Uterus (tissue), 4 donors: ENCODE results near the gene SHROOM3. TPM values are rescaled to one million over a fixed set of nuclear protein-coding genes. Genes with fewer than 3 reads are reported as not detected.

Experiments
- DNase-seq, 2 donors: peaks; one replicate each; pipeline ENCODE4 v3.0.0-alpha.2; 2019 to 2020
- H3K27ac ChIP-seq, 2 donors: fragments of 200-600 bp; sonication (generic); 1 replicate in 1 of 2; 2 replicates in 1 of 2; pipeline ENCODE4 v1.5.1; 2016 to 2018
- H3K27me3 ChIP-seq, 2 donors: fragments of 200-600 bp; sonication (generic); one replicate each; pipeline ENCODE4 v1.5.1; 2018 to 2019; ENCODE audit warnings: control low read depth in 1 of 2
- H3K36me3 ChIP-seq, 2 donors: fragments of 200-600 bp; sonication (generic); one replicate each; pipeline ENCODE4 v1.5.1; 2019; ENCODE audit warnings: control low read depth in 1 of 2
- H3K4me1 ChIP-seq, 2 donors: fragments of 200-600 bp; sonication (generic); one replicate each; pipeline ENCODE4 v1.5.1; 2018 to 2019; ENCODE audit warnings: control low read depth in 1 of 2
- H3K4me3 ChIP-seq, 2 donors: fragments of 200-600 bp; sonication (generic); 1 replicate in 1 of 2; 2 replicates in 1 of 2; pipeline ENCODE4 v1.5.1; 2018 to 2019; ENCODE audit warnings: mild to moderate bottlenecking in 1 of 2
- H3K9me3 ChIP-seq, 2 donors: fragments of 200-600 bp; sonication (generic); one replicate each; pipeline ENCODE4 v1.5.1; 2019; ENCODE audit warnings: control low read depth in 1 of 2
- POLR2A ChIP-seq, 2 donors: fragments of 450-650 bp; IDR thresholded peaks; one replicate each; pipeline ENCODE4 v1.6.1; 2016; ENCODE audit warnings: antibody characterized with exemption in 2 of 2, mild to moderate bottlenecking in 1 of 2, moderate library complexity in 1 of 2
- intact Hi-C: fragments of 100-400 bp; cut with DNase I; formaldehyde crosslinking; loops from one replicate; pipeline ENCODE4 v1.15.1; 2023; ENCODE audit warnings: low total_unique reads
- total RNA-seq, 4 donors: library from RNA; depleted of rRNA in 3 of 4; stranded (reverse); fragments of >200 nt in 3 of 4; gene quantifications; one replicate each; pipeline versions ENCODE4 v1.1.0 to v1.2.4, GENCODE V29; 2014 to 2023
- TF ChIP-seq, protein P1 (sequence below), 4 experiments: fragments of 200-600 bp in 2 of 4; fragments of 450-650 bp in 2 of 4; sonication (generic) in 2 of 4; IDR thresholded peaks; one replicate each; pipeline ENCODE4 v1.5.1; 2016 to 2019; ENCODE audit warnings: antibody characterized with exemption in 4 of 4, mild to moderate bottlenecking in 2 of 4, moderate library complexity in 1 of 4
- donor health status: DM: yes; HTN: yes; CAD: no.

SHROOM3 gene
- total RNA-seq, 4 donors from 2014 or later = 1.5 to 24.1 (median 3.4) TPM

DNA sequence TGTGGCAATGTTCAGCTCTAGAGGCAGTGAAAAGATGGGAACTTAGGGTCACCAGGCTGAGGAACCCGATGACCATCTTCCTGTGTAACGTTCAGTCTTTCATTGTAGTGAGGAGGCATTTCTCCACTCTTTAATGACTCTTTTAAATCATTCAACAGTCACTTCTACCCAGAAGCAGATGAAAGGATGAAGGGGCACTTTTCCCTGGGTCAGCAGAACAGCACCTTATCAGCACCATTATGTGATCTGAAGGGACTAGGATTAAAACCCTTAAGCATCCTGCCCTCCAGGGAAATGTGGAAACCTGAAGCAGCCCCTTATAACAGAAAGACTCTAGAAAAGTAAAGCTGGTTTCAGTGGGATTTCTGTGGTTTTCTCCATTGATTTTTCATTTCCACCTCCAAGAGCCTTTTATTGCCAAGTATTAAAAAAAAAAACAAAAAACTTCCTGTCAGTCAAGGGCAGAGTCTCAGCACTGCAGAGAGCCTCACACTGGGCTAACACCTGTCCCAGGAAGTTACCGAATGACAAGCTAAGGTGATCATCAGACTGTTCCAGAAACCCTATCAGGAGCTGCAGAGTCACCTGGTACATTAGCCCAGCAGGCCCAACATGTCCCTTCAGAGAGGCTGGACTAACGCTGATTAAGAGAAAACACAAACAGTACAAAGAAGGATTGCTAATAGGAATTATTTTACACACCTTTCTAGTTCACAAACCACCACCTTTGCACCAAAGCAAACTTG lies 185.9 kb downstream of the SHROOM3 start:
- Histone ChIP-seq H3K4me3 (no peak overlapping the region), H3K27ac (no peak overlapping the region), H3K36me3 (no peaks in the 10 kb centered on the region), H3K4me1 (peaks cover 0 to 8% of the 10 kb centered on the region in 2 donors), H3K27me3 (no peaks in the 10 kb centered on the region), H3K9me3 (no peaks in the 10 kb centered on the region)
- no peak for TF ChIP-seq POLR2A (IDR thresholded peaks at IDR 0.05)
- TF ChIP-seq, protein P1, sequence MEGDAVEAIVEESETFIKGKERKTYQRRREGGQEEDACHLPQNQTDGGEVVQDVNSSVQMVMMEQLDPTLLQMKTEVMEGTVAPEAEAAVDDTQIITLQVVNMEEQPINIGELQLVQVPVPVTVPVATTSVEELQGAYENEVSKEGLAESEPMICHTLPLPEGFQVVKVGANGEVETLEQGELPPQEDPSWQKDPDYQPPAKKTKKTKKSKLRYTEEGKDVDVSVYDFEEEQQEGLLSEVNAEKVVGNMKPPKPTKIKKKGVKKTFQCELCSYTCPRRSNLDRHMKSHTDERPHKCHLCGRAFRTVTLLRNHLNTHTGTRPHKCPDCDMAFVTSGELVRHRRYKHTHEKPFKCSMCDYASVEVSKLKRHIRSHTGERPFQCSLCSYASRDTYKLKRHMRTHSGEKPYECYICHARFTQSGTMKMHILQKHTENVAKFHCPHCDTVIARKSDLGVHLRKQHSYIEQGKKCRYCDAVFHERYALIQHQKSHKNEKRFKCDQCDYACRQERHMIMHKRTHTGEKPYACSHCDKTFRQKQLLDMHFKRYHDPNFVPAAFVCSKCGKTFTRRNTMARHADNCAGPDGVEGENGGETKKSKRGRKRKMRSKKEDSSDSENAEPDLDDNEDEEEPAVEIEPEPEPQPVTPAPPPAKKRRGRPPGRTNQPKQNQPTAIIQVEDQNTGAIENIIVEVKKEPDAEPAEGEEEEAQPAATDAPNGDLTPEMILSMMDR (IDR thresholded peaks at IDR 0.05) = no peak
- intact Hi-C loops = no loop called here
- DNase-seq = no peak

DNA sequence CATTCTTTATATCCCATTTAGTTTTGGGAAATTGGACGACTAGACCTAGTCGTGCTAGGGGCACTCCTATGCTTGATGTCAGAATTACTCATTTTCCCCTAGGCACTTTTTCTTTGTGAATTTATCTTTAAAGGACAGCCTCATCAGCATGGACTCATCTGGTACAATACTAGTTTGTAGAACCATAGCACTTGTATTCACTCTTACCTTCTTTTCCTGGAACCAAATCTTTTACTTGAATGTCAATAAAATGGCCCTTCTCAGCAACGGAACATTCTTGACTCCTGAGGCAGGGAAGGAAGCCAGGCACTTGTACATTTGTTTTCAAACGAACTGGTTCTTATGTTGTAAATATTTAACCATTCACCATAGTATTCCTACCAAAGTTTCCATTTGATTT lies 187.1 kb downstream of the SHROOM3 start:
- Histone ChIP-seq H3K27me3 (no peaks in the 10 kb centered on the region), H3K27ac (peak overlapping the region; percentile 11 to 61), H3K4me1 (peaks cover 0 to 8% of the 10 kb centered on the region in 2 donors), H3K36me3 (no peaks in the 10 kb centered on the region), H3K9me3 (no peaks in the 10 kb centered on the region), H3K4me3 (no peak overlapping the region)
- TF ChIP-seq, protein P1 (IDR thresholded peaks at IDR 0.05) = no peak
- TF ChIP-seq POLR2A (IDR thresholded peaks at IDR 0.05) = no peak
- intact Hi-C loops = no loop called here
- no peak for DNase-seq

DNA sequence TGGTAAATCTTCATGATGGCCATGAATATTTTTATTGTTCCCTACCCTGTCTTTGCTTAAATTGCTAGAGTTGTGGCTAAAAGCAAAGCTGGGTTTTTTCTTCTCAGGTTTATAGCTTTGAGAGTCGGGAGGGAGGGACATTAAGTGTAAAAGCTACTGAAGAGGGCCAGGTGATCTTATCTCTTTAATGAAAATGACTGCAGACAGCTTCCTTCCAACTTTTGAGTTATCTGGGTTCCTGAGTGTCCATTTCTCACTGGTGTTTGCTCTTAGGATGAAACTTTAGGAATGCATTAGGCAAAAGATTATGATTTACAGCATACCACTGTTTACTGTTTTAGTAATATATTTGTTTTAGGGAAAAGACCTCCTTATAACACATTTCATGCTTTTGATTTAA lies 187.7 kb downstream of the SHROOM3 start:
- intact Hi-C loops = no loop called here
- Histone ChIP-seq H3K9me3 (no peaks in the 10 kb centered on the region), H3K27ac (peak overlapping the region; percentile 41 to 61), H3K4me1 (peaks cover 0 to 8% of the 10 kb centered on the region in 2 donors), H3K27me3 (no peaks in the 10 kb centered on the region), H3K4me3 (no peak overlapping the region), H3K36me3 (no peaks in the 10 kb centered on the region)
- DNase-seq = no peak
- TF ChIP-seq, protein P1 (IDR thresholded peaks at IDR 0.05) = no peak
- no peak for TF ChIP-seq POLR2A (IDR thresholded peaks at IDR 0.05)

DNA sequence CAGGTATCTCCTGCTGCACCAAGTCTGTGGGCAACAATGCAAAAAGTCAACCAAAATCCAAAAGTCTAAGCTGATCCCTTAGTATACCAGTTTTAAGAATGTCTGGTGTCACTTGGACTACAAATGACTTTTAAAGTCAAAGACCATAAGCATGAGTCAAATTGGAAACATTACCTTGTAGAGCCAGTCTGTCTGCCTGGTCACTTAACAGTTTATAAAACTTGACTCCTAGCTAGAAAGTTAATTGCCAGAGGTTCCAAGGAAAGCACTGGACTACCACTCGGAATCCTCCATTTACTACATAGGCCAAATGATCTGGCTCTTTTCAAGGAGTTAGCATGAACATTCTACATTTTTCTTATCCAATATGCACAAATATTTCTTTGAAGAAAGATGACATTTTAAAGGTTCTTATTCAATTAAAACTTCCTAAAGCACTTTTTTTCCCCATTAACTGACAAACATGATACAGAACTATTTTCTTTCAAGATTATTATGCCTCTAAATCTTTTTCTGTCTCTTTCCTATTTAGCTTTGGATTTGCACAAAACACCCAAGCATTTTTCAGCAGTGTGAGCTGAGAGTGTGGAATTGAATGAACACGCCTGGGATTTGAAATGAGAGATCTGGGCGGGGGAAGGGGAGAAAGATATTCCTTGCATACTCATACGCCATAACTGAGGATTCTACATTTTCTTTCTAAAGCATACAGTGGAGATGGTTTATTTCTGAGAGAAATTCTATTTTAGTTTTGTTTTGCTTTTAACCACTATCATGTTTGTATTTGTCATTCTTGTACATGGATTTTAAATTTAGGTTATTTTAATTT lies 188.4 kb downstream of the SHROOM3 start:
- Histone ChIP-seq H3K27me3 (no peaks in the 10 kb centered on the region), H3K36me3 (no peaks in the 10 kb centered on the region), H3K27ac (peak overlapping the region; percentile 61 to 75), H3K9me3 (no peaks in the 10 kb centered on the region), H3K4me3 (no peak overlapping the region), H3K4me1 (peaks cover 0 to 8% of the 10 kb centered on the region in 2 donors)
- DNase-seq = no peak
- intact Hi-C loops = no loop called here
- TF ChIP-seq, protein P1 (IDR thresholded peaks at IDR 0.05) = no peak
- TF ChIP-seq POLR2A (IDR thresholded peaks at IDR 0.05) = no peak

DNA sequence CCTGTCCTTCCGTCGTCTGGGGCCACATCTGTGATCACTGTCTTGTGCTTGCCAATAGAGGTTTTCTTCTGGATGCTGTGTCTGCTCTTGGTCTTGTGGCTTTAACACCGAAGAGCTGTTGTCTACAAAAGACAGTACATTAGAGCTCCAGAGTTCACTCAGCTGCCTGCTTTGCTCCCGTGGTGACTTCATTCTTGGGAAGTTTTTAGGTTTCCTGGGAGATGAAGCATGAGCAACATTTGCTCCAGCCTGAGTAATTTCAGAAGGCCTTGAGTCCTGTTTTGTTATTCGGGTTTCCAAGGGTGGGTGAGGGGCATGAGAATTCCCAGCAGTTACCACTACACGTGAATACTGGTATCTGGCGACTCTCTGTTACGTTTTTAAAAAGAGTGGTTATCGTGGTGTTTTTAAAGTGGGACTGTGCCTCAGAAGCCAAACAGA lies 189.2 kb downstream of the SHROOM3 start:
- intact Hi-C loops = no loop called here
- H3K9me3 ChIP-seq = no peaks in the 10 kb centered on the region
- no peaks in the 10 kb centered on the region for H3K36me3 ChIP-seq
- DNase-seq = peak; percentile 52 to 59
- peak overlapping the region; percentile 61 to 75 for H3K27ac ChIP-seq
- no peak for TF ChIP-seq POLR2A (IDR thresholded peaks at IDR 0.05)
- TF ChIP-seq, protein P1 (IDR thresholded peaks at IDR 0.05) = no peak
- H3K4me3 ChIP-seq = no peak overlapping the region
- no peaks in the 10 kb centered on the region for H3K27me3 ChIP-seq
- H3K4me1 ChIP-seq = peaks cover 0 to 8% of the 10 kb centered on the region in 2 donors
